GM12874 (cell line): ENCODE results near the gene ADGRL3.

ENCODE experiments used
- TF ChIP-seq, protein P1 (sequence below): IDR thresholded peaks from 2 replicates; pipeline ENCODE4 v1.5.1; 2011; ENCODE audit warnings: low read depth, mild to moderate bottlenecking, control low read depth, low read length, moderate library complexity; ENCODE audit not compliant: insufficient read depth

Gene ADGRL3

DNA sequence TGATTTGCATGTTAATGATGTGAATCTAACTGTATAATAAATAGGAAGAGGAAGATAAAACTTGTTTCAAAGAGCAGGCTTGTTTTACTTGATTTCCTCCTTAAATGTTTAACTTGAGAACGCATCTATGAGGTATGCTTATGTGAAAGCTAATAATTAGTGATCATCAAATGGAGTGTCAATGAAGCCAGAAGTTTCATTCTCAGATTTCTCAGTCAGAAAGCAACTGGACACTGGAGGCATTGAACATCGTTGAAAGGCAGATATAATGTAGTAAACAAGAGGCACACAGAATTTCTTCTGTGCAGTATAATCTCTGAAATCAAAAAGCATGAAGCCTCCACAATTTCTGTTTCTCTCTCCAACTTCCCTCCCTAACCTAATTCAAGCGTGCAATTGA, 672.9 kb downstream of the ADGRL3 start:
- TF ChIP-seq, protein P1, sequence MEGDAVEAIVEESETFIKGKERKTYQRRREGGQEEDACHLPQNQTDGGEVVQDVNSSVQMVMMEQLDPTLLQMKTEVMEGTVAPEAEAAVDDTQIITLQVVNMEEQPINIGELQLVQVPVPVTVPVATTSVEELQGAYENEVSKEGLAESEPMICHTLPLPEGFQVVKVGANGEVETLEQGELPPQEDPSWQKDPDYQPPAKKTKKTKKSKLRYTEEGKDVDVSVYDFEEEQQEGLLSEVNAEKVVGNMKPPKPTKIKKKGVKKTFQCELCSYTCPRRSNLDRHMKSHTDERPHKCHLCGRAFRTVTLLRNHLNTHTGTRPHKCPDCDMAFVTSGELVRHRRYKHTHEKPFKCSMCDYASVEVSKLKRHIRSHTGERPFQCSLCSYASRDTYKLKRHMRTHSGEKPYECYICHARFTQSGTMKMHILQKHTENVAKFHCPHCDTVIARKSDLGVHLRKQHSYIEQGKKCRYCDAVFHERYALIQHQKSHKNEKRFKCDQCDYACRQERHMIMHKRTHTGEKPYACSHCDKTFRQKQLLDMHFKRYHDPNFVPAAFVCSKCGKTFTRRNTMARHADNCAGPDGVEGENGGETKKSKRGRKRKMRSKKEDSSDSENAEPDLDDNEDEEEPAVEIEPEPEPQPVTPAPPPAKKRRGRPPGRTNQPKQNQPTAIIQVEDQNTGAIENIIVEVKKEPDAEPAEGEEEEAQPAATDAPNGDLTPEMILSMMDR: no peak

DNA sequence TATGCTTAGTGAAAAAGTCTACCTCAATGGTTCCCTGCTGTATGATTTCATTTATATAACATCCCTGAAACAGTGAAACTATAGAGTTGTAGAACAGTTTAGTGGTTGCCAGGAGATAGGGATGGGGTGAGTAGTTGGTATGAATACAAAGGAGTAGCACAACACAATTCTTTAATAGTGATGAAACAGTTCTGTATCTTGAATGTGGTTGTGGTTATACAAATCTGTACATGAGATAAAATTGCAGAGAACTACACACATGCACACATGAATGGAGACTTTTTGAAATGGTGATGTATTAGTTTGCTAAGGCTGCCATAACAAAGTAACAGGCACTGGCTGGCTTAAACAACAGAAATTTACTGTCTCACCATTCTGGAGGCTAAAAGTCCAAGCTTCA, 677.1 kb downstream of the ADGRL3 start:
- TF ChIP-seq, protein P1: no peak

DNA sequence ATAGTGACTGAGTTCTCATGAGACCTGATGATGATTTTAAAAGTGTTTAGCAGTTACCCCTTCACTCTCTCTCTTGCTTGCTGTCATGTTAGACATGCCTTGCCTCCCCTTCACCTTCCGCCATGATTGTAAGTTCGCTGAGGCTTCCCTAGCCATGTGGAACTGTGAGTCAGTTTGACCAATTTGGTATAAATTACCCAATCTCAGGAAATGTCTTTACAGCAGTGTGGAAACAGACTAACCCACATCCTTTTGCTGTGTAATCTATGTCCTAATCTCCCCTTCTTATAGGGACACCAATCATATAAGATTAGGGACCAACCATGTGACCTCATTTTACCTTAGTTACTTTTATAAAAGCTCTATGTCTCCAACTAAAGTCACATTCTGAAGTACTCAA, 677.8 kb downstream of the ADGRL3 start:
- TF ChIP-seq, protein P1: no peak

DNA sequence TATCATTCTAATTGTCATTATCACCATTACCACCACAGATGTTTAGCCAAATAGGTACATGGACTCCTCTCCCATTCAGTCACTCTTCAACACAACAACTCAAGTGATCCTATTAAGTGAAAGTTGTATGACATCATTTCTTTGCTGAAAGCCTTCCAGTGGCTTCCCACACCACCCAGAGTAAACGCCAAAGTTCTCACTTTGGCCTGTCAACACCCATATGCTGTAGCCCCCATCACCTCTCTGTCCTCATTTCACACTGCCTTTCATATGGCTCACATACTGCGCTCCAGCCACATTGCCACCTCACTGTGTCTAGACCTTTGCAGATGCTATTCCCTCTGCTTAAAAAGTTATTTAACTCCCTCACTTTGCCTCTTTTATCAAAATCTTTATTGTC, 682.3 kb downstream of the ADGRL3 start:
- TF ChIP-seq, protein P1: no peak

DNA sequence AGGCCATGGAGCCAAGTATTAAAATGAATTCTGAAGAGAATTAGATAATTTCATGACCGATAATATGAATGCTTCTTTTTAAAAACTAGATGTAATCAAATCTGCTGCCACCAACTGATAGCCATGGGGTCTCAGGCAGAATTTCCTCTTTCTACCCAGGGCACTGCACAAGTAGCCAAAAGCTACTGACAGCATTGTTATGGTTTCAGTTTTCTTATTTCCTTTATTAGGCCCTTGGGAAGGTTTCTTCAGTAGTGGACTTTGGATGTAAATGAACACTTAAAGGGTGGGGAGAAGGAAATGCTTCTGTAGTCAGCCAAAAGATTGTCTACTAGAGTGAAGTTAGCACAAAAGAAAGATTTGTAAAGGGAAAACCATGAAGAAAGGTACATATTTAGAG, 686.0 kb downstream of the ADGRL3 start:
- TF ChIP-seq, protein P1: no peak

DNA sequence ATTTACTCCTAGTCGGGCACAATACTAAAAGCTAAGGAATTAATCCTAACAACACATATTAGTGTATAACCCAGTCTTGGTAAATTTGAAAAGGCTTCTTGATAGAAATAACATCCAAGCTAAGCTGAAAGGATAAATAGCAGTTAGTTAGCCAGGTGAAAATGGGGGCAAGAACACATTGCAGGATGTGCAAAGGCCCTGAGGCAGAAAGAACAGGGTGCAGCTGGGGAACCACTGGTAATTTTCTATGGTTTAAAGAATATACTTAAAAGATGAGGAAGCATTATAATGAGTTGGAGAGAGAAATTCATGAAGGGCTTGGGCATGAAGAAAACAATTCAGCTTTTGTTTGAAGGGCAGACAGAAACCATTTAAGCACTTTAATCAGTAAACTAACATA, 689.0 kb downstream of the ADGRL3 start:
- TF ChIP-seq, protein P1: no peak

DNA sequence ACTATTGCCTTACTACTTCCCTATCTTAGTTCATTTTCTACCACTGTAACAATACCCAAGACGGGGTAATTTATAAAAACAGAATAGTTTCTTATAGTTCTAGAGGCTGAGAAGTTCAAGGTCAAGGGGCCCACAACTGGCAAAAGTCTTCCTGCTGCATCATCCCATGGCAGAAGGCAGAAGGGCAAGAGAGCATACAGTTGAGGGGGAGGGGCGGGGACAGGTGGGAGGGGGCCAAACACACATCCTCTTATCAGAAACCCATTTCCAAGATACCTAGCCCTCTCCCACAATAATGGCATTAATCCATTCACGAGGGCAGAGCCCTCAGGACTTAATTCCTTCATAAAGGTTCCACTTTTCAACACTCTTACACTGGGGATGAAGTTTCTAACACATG, 690.2 kb downstream of the ADGRL3 start:
- TF ChIP-seq, protein P1: no peak

DNA sequence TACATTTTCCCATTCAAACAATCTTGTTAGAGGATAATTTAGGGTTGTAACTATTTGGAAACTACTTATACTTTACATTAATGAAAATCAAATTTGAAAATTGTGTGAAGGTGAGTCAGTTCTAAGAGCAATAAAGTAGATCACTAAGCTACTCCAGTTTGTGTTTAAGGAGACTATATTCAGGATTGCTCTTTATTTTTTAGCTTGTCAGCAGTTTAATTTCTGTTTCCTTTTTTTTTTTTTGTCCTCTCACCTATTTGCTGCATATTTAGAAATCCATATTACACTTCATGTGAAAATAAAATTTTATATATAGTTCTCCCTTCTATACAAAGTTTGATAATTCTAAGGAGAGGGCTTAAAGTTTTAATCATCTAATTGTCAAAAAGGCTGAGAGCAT, 691.8 kb downstream of the ADGRL3 start:
- TF ChIP-seq, protein P1: no peak
